GM23338 (cell line): ENCODE data around the gene RASSF6. TPM values are rescaled to one million over a fixed set of nuclear protein-coding genes. Genes with fewer than 3 reads are reported as not detected.

Source experiments
- ATAC-seq: fragments of 200-7000 bp; cut with Tn5 transposase; 3 replicates; pipeline ENCODE4 v1.9.1; 2020
- DNase-seq: peaks from one replicate; pipeline ENCODE4 v3.0.0-alpha.2; 2015; ENCODE audit warnings: low spot score
- H2AFZ ChIP-seq: fragments of 200-600 bp; sonication (generic); 2 replicates; pipeline ENCODE4 v1.8.0; 2016; ENCODE audit warnings: antibody characterized with exemption, mild to moderate bottlenecking, moderate library complexity
- H3F3A ChIP-seq: fragments of 200-600 bp; sonication (generic); replicated peaks from 2 replicates; pipeline ENCODE4 v1.8.0; 2017; ENCODE audit warnings: antibody characterized with exemption, mixed run types, low read depth
- H3K27ac ChIP-seq: fragments of 200-600 bp; sonication (generic); 2 replicates; pipeline ENCODE4 v1.6.1; 2016; ENCODE audit warnings: low read depth
- H3K27me3 ChIP-seq: fragments of 200-600 bp; sonication (generic); 2 replicates; pipeline ENCODE4 v1.8.0; 2016; ENCODE audit warnings: mild to moderate bottlenecking, mixed run types, moderate library complexity; ENCODE audit not compliant: insufficient read depth
- H3K36me3 ChIP-seq: fragments of 200-600 bp; sonication (generic); 2 replicates; pipeline ENCODE4 v1.8.0; 2016; ENCODE audit warnings: mild to moderate bottlenecking; ENCODE audit not compliant: insufficient read depth
- H3K4me1 ChIP-seq: fragments of 200-600 bp; sonication (generic); 2 replicates; pipeline ENCODE4 v1.8.0; 2016; ENCODE audit warnings: mild to moderate bottlenecking, moderate library complexity; ENCODE audit not compliant: insufficient read depth
- H3K4me2 ChIP-seq: fragments of 200-600 bp; sonication (generic); 2 replicates; pipeline ENCODE4 v1.7.1; 2017; ENCODE audit warnings: mixed run types
- H3K4me3 ChIP-seq: fragments of 200-600 bp; sonication (generic); 2 replicates; pipeline ENCODE4 v1.6.1; 2016; ENCODE audit warnings: mixed run types
- H3K79me2 ChIP-seq: fragments of 200-600 bp; sonication (generic); replicated peaks from 2 replicates; pipeline ENCODE4 v1.8.0; 2017; ENCODE audit warnings: mild to moderate bottlenecking; ENCODE audit not compliant: insufficient read depth
- H3K9me2 ChIP-seq: fragments of 200-600 bp; sonication (generic); 2 replicates; pipeline ENCODE4 v1.8.0; 2017; ENCODE audit not compliant: insufficient read depth
- H4K20me1 ChIP-seq: fragments of 200-600 bp; sonication (generic); replicated peaks from 2 replicates; pipeline ENCODE4 v1.8.0; 2017; ENCODE audit warnings: mild to moderate bottlenecking; ENCODE audit not compliant: insufficient read depth
- H3K27ac Mint-ChIP-seq: 2 replicates; pipeline ENCODE4 v1.8.0; 2020; ENCODE audit warnings: inconsistent platforms, mild to moderate bottlenecking, moderate library complexity, mixed read lengths
- H3K27me3 Mint-ChIP-seq: 3 replicates; pipeline ENCODE4 v1.8.0; 2022; ENCODE audit warnings: low read depth, mild to moderate bottlenecking, moderate library complexity, mixed read lengths, inconsistent platforms; ENCODE audit not compliant: insufficient read depth, poor library complexity
- H3K36me3 Mint-ChIP-seq: 3 replicates; pipeline ENCODE4 v1.8.0; 2021; ENCODE audit warnings: low read depth, mild to moderate bottlenecking, inconsistent platforms, moderate library complexity, mixed read lengths
- H3K4me1 Mint-ChIP-seq: 3 replicates; pipeline ENCODE4 v1.8.0; 2020; ENCODE audit warnings: mild to moderate bottlenecking, inconsistent platforms, mixed read lengths
- H3K4me3 Mint-ChIP-seq: 3 replicates; pipeline ENCODE4 v1.8.0; 2021; ENCODE audit warnings: moderate library complexity, mild to moderate bottlenecking, inconsistent platforms, mixed read lengths
- H3K9me3 Mint-ChIP-seq: 3 replicates; pipeline ENCODE4 v1.8.0; 2020; ENCODE audit warnings: moderate library complexity, mild to moderate bottlenecking, inconsistent platforms, mixed read lengths
- CREB1 ChIP-seq: fragments of 250-450 bp; sonication (Bioruptor Pico); IDR thresholded peaks from 2 replicates; pipeline ENCODE4 v1.5.0; 2020; ENCODE audit warnings: low read depth, mild to moderate bottlenecking, moderate library complexity
- EZH2 ChIP-seq: fragments of 200-600 bp; sonication (generic); IDR thresholded peaks from one replicate; pipeline ENCODE4 v1.8.0; 2017; ENCODE audit warnings: antibody characterized with exemption, mild to moderate bottlenecking, low read depth; ENCODE audit not compliant: unreplicated experiment
- EZH2phosphoT487 ChIP-seq: fragments of 200-600 bp; sonication (generic); IDR thresholded peaks from one replicate; pipeline ENCODE4 v1.8.1; 2018; ENCODE audit warnings: antibody characterized with exemption; ENCODE audit not compliant: unreplicated experiment
- JUNB ChIP-seq: IDR thresholded peaks from one replicate; pipeline ENCODE4 v1.6.1; 2016; ENCODE audit warnings: antibody characterized with exemption; ENCODE audit not compliant: unreplicated experiment
- NANOG ChIP-seq: IDR thresholded peaks from 2 replicates; pipeline ENCODE4 v1.6.1; 2016; ENCODE audit warnings: antibody characterized with exemption, borderline replicate concordance
- POLR2AphosphoS5 ChIP-seq: IDR thresholded peaks from 2 replicates; pipeline ENCODE4 v1.6.1; 2016; ENCODE audit warnings: antibody characterized with exemption, low read depth
- STAT1 ChIP-seq: IDR thresholded peaks from one replicate; pipeline ENCODE4 v1.6.1; 2016; ENCODE audit warnings: antibody characterized with exemption; ENCODE audit not compliant: unreplicated experiment
- ZNF114 ChIP-seq: fragments of 250-450 bp; sonication (Bioruptor Pico); IDR thresholded peaks from 2 replicates; pipeline ENCODE4 v1.5.0; 2020; ENCODE audit warnings: mild to moderate bottlenecking, moderate library complexity
- ZNF331 ChIP-seq: fragments of 250-450 bp; sonication (Bioruptor Pico); IDR thresholded peaks from 2 replicates; pipeline ENCODE4 v1.5.0; 2020; ENCODE audit warnings: low read depth, mild to moderate bottlenecking, moderate library complexity
- polyA plus RNA-seq: library from polyadenylated mRNA; unstranded; fragments of >200 nt; fragmentation: Nextera tagmentation; extraction: Ambion mirVana; gene quantifications from 2 replicates; pipeline ENCODE4 v1.2.1, GENCODE V29; 2016
- total RNA-seq: library from RNA; depleted of rRNA; stranded (reverse); fragments of >200 nt; shearing (Covaris generic); gene quantifications from 2 replicates; pipeline ENCODE4 v1.2.3, GENCODE V29; 2014
- TF ChIP-seq, protein P1 (sequence below): fragments of 250-450 bp; sonication (Bioruptor Pico); IDR thresholded peaks from 2 replicates; pipeline ENCODE4 v1.5.0; 2020; ENCODE audit warnings: mild to moderate bottlenecking, moderate library complexity
- TF ChIP-seq, protein P2 (sequence below), 2 experiments: fragments of 200-600 bp in 1 of 2; sonication (generic) in 1 of 2; conservative IDR thresholded peaks; 2 replicates each; pipeline versions ENCODE4 v1.5.1 to v1.6.1; 2016 to 2017; ENCODE audit warnings: antibody characterized with exemption in 2 of 2, low read depth in 2 of 2, mild to moderate bottlenecking in 2 of 2, moderate library complexity in 1 of 2

RASSF6 gene
- total and polyA plus RNA-seq, 2 experiments from 2014 or later, result 0.14 to 0.79 TPM

DNA sequence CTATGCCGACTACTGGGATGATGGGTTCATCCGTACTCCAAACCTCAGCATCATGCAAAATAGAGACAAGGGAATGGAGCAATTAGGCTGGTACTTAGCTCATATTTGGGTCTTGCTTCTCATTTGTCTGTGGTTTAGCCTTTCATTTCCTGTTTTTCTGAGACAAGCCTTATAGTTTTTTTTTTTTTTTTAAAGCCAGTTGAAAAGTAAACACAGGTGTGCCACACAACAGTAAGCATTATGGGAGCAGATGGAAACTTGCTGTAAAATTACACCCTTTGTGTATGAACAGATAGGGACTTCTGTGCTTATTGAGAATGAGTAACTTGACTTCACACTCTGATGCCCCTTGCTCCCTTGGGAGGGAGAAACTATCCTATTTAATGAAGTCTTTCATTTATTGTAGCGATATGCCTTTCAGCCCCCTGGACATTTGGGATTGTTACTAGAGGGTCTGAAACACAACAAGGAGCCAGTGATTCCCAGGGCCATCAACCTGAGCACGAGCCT lies 13.7 kb downstream of the RASSF6 start:
- no peaks in the 10 kb centered on the region for H3F3A ChIP-seq
- H3K27ac ChIP-seq, result no peak overlapping the region
- H4K20me1 ChIP-seq, result no peaks in the 10 kb centered on the region
- TF ChIP-seq CREB1 (CRISPR knock-in tag), result no peak
- TF ChIP-seq NANOG, result no peak
- no peak for TF ChIP-seq EZH2
- peak overlapping the region; percentile 69; the same call in 1 of the 2 replicates for H2AFZ ChIP-seq
- Mint-ChIP-seq H3K36me3 (no peaks in the 10 kb centered on the region), H3K4me1 (peaks cover 6% of the 10 kb centered on the region), H3K9me3 (no peaks in the 10 kb centered on the region), H3K27ac (no peak overlapping the region), H3K4me3 (no peak overlapping the region), H3K27me3 (peaks cover 3% of the 10 kb centered on the region)
- no peak overlapping the region for H3K4me2 ChIP-seq
- no peaks in the 10 kb centered on the region for H3K36me3 ChIP-seq
- ATAC-seq (no peak), DNase-seq (no peak)
- no peaks in the 10 kb centered on the region; the same call in 1 of the 2 replicates for H3K9me2 ChIP-seq
- H3K4me3 ChIP-seq, result no peak overlapping the region
- H3K4me1 ChIP-seq, result peaks cover 7% of the 10 kb centered on the region; the same call in 1 of the 2 replicates
- no peaks in the 10 kb centered on the region for H3K27me3 ChIP-seq
- H3K79me2 ChIP-seq, result no peaks in the 10 kb centered on the region

DNA sequence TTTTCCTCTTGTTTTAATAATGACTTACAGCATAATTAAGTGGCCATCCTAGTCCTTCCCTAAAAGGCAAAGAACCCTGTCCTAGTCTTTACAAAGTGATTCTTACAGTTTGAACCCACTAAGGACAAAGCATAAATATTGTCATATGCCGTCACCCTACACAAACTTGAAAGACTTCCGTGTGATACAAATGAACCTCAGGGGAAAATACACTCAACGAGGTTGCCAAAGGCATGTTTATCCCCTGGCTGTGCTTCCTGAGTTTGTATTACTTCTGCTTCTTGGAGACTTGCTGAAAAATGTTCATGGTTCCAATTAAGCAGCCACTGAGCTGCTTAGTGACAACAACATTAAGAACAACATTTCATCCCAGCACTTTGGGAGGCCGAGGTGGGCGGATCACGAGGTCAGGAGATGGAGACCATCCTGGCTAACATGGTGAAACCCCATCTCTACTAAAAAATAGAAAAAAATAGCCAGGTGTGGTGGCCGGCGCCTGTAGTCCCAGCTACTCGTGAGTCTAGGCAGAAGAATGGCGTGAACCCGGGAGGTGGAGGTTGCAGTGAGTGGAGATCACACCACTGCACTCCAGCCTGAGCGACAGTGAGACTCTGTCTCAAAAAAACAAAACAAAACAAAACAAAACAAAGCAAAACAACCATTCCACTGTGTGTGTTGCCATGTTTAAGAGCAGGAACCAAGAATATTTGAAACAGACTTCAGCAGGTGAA lies 16.2 kb downstream of the RASSF6 start:
- H3K9me2 ChIP-seq, result peaks cover 6% of the 10 kb centered on the region
- H3K27ac ChIP-seq, result no peak overlapping the region
- H4K20me1 ChIP-seq, result no peaks in the 10 kb centered on the region
- no peaks in the 10 kb centered on the region for H3K27me3 ChIP-seq
- Mint-ChIP-seq H3K27ac (no peak overlapping the region), H3K9me3 (no peaks in the 10 kb centered on the region), H3K4me1 (peaks cover 17% of the 10 kb centered on the region), H3K27me3 (no peaks in the 10 kb centered on the region), H3K4me3 (no peak overlapping the region), H3K36me3 (no peaks in the 10 kb centered on the region; the same call in 2 of the 3 replicates)
- no peak for ATAC-seq
- no peak overlapping the region for H2AFZ ChIP-seq
- no peak for DNase-seq
- no peak overlapping the region for H3K4me2 ChIP-seq
- H3F3A ChIP-seq, result no peaks in the 10 kb centered on the region
- no peaks in the 10 kb centered on the region for H3K36me3 ChIP-seq
- no peak overlapping the region for H3K4me3 ChIP-seq
- H3K79me2 ChIP-seq, result no peaks in the 10 kb centered on the region
- peaks cover 13% of the 10 kb centered on the region for H3K4me1 ChIP-seq
- TF ChIP-seq, protein P1, sequence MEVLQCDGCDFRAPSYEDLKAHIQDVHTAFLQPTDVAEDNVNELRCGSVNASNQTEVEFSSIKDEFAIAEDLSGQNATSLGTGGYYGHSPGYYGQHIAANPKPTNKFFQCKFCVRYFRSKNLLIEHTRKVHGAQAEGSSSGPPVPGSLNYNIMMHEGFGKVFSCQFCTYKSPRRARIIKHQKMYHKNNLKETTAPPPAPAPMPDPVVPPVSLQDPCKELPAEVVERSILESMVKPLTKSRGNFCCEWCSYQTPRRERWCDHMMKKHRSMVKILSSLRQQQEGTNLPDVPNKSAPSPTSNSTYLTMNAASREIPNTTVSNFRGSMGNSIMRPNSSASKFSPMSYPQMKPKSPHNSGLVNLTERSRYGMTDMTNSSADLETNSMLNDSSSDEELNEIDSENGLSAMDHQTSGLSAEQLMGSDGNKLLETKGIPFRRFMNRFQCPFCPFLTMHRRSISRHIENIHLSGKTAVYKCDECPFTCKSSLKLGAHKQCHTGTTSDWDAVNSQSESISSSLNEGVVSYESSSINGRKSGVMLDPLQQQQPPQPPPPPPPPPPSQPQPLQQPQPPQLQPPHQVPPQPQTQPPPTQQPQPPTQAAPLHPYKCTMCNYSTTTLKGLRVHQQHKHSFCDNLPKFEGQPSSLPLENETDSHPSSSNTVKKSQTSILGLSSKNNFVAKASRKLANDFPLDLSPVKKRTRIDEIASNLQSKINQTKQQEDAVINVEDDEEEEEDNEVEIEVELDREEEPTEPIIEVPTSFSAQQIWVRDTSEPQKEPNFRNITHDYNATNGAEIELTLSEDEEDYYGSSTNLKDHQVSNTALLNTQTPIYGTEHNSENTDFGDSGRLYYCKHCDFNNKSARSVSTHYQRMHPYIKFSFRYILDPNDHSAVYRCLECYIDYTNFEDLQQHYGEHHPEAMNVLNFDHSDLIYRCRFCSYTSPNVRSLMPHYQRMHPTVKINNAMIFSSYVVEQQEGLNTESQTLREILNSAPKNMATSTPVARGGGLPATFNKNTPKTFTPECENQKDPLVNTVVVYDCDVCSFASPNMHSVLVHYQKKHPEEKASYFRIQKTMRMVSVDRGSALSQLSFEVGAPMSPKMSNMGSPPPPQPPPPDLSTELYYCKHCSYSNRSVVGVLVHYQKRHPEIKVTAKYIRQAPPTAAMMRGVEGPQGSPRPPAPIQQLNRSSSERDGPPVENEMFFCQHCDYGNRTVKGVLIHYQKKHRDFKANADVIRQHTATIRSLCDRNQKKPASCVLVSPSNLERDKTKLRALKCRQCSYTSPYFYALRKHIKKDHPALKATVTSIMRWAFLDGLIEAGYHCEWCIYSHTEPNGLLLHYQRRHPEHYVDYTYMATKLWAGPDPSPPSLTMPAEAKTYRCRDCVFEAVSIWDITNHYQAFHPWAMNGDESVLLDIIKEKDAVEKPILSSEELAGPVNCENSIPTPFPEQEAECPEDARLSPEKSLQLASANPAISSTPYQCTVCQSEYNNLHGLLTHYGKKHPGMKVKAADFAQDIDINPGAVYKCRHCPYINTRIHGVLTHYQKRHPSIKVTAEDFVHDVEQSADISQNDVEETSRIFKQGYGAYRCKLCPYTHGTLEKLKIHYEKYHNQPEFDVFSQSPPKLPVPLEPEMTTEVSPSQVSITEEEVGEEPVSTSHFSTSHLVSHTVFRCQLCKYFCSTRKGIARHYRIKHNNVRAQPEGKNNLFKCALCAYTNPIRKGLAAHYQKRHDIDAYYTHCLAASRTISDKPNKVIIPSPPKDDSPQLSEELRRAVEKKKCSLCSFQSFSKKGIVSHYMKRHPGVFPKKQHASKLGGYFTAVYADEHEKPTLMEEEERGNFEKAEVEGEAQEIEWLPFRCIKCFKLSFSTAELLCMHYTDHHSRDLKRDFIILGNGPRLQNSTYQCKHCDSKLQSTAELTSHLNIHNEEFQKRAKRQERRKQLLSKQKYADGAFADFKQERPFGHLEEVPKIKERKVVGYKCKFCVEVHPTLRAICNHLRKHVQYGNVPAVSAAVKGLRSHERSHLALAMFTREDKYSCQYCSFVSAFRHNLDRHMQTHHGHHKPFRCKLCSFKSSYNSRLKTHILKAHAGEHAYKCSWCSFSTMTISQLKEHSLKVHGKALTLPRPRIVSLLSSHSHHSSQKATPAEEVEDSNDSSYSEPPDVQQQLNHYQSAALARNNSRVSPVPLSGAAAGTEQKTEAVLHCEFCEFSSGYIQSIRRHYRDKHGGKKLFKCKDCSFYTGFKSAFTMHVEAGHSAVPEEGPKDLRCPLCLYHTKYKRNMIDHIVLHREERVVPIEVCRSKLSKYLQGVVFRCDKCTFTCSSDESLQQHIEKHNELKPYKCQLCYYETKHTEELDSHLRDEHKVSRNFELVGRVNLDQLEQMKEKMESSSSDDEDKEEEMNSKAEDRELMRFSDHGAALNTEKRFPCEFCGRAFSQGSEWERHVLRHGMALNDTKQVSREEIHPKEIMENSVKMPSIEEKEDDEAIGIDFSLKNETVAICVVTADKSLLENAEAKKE (CRISPR knock-in tag), result no peak
- TF ChIP-seq EZH2phosphoT487 (no peak), JUNB (no peak), ZNF331 (CRISPR knock-in tag) (no peak), EZH2 (no peak), ZNF114 (CRISPR knock-in tag) (no peak), STAT1 (no peak), POLR2AphosphoS5 (no peak), NANOG (no peak)
- TF ChIP-seq, protein P2, sequence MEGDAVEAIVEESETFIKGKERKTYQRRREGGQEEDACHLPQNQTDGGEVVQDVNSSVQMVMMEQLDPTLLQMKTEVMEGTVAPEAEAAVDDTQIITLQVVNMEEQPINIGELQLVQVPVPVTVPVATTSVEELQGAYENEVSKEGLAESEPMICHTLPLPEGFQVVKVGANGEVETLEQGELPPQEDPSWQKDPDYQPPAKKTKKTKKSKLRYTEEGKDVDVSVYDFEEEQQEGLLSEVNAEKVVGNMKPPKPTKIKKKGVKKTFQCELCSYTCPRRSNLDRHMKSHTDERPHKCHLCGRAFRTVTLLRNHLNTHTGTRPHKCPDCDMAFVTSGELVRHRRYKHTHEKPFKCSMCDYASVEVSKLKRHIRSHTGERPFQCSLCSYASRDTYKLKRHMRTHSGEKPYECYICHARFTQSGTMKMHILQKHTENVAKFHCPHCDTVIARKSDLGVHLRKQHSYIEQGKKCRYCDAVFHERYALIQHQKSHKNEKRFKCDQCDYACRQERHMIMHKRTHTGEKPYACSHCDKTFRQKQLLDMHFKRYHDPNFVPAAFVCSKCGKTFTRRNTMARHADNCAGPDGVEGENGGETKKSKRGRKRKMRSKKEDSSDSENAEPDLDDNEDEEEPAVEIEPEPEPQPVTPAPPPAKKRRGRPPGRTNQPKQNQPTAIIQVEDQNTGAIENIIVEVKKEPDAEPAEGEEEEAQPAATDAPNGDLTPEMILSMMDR (conservative IDR thresholded peaks at IDR 0.05; ENCODE audit: low read depth in 2 of 2), result no peak
